Left lung (tissue), 10 donors: ENCODE results near the gene PTK6. TPM values are rescaled to one million over a fixed set of nuclear protein-coding genes. Genes with fewer than 3 reads are reported as not detected.

Experiments used
- ATAC-seq: fragments of 200-7000 bp; cut with Tn5 transposase; one replicate; pipeline ENCODE4 v1.9.1; 2020; ENCODE audit warnings: moderate library complexity
- DNase-seq, 4 donors: peaks; one replicate each; pipeline ENCODE4 v3.0.0-alpha.2; 2013 to 2020
- H3K27ac ChIP-seq, 2 donors: fragments of 200-600 bp; sonication (generic) in 1 of 2; one replicate each; pipeline versions ENCODE4 v1.5.0 to v1.8.0; 2020 to 2021
- H3K27me3 ChIP-seq, 2 donors: fragments of 200-600 bp; sonication (generic) in 1 of 2; one replicate each; pipeline versions ENCODE4 v1.5.0 to v1.8.0; 2020 to 2021
- H3K36me3 ChIP-seq, 2 donors: fragments of 200-600 bp; sonication (generic) in 1 of 2; one replicate each; pipeline versions ENCODE4 v1.5.0 to v1.8.0; 2020 to 2021
- H3K4me1 ChIP-seq, 2 donors: fragments of 200-600 bp; one replicate each; pipeline ENCODE4 v1.8.0; 2021
- H3K4me3 ChIP-seq, 2 donors: fragments of 200-600 bp; sonication (generic) in 1 of 2; one replicate each; pipeline versions ENCODE4 v1.5.0 to v1.8.0; 2020 to 2021; ENCODE audit warnings: mild to moderate bottlenecking in 1 of 2
- H3K9me3 ChIP-seq, 2 donors: fragments of 200-600 bp; sonication (generic) in 1 of 2; one replicate each; pipeline versions ENCODE4 v1.5.0 to v1.8.0; 2020 to 2021
- CTCF ChIP-seq, 2 donors: fragments of 200-600 bp; sonication (generic) in 1 of 2; IDR thresholded peaks; one replicate each; pipeline versions ENCODE4 v1.5.0 to v1.8.0; 2021; ENCODE audit warnings: antibody characterized with exemption in 2 of 2
- intact Hi-C, 2 donors: fragments of 100-400 bp; cut with DNase I; formaldehyde crosslinking; loops; one replicate each; pipeline versions ENCODE4 v1.11.2 to v1.14.2; 2022
- polyA plus RNA-seq, 6 donors: library from polyadenylated mRNA; unstranded; fragments of 120-200 nt; gene quantifications; one replicate each; pipeline ENCODE4 v1.2.1, GENCODE V29; 2013; ENCODE audit not compliant: insufficient read length in 6 of 6
- total RNA-seq, 2 donors: library from RNA; stranded (reverse); fragmentation: NEBNext Ultra II Directional; extraction: Animal tissue kit (Norgen Biotek cat#: 25700); gene quantifications; one replicate each; pipeline ENCODE4 v1.2.1, GENCODE V29; 2021
- donor health status: DM: no; HTN: yes; CAD: no.
- donor health status: DM: no; HTN: no; CAD: no.

PTK6 gene
- total and polyA plus RNA-seq, 8 donors = 0.53 to 7.3 (median 0.75) TPM

DNA sequence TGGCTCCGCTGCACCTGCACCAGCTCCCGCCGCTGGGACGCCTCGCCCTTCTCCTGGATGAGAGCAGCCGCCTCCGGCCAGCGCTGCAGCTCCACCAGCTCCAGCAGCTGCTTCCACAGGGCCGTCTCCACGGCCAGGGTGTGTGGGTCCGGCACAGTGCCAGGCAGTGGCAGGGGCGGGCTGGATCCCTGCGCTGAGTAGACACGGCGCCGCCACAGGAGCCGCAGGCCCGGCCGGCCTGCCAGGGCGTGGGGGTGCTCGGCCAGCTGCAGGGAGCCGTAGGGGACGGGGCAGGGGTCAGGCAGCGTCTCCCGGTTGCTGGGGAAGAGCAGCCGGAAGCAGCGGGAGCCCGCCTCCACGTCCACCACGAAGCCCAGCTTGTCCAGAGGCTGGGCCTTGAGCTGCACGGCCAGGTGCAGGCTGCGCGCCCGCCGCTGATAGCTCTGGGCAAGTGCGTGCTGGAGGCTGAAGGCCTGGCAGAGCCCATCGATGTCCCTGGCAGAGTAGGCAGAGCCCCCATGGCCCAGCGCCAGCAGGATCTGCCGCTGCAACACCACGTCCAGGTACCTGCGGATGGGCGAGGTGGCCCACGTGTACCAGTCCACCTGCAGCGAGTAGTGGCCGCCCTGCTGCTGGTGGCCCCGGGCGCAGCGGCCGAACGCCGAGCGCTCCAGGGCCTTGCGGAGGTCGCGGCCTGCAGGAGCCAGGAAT lies 26.2 kb upstream of the PTK6 start:
- Histone ChIP-seq H3K27ac (no peak overlapping the region), H3K4me1 (peaks cover 0 to 14% of the 10 kb centered on the region in 2 donors), H3K9me3 (no peaks in the 10 kb centered on the region), H3K36me3 (peaks cover 0 to 97% of the 10 kb centered on the region in 2 donors), H3K4me3 (no peak overlapping the region), H3K27me3 (peaks cover 0 to 23% of the 10 kb centered on the region in 2 donors)
- intact Hi-C loops = no loop called here
- ATAC-seq (no peak), DNase-seq (no peak)
- no peak for TF ChIP-seq CTCF (IDR thresholded peaks at IDR 0.05)

- Histone ChIP-seq H3K4me3 (no peak overlapping the region), H3K9me3 (no peaks in the 10 kb centered on the region), H3K4me1 (peaks cover 0 to 7% of the 10 kb centered on the region in 2 donors), H3K27ac (no peak overlapping the region), H3K27me3 (peaks cover 0 to 23% of the 10 kb centered on the region in 2 donors), H3K36me3 (peaks cover 0 to 97% of the 10 kb centered on the region in 2 donors)
- DNase-seq (no peak), ATAC-seq (no peak)
- intact Hi-C loops = no loop called here
- TF ChIP-seq CTCF (IDR thresholded peaks at IDR 0.05) = no peak
Measured at GRCh38 chr20:63562461-63563224, 25.5 kb upstream of the PTK6 start.

- no peak for DNase-seq
- H3K27me3 ChIP-seq = peaks cover 0 to 23% of the 10 kb centered on the region in 2 donors
- no peak overlapping the region for H3K27ac ChIP-seq
- peaks cover 0 to 93% of the 10 kb centered on the region in 2 donors for H3K36me3 ChIP-seq
- H3K4me3 ChIP-seq = no peak overlapping the region
- H3K9me3 ChIP-seq = no peaks in the 10 kb centered on the region
- intact Hi-C loops = no loop called here
- no peak for ATAC-seq
- H3K4me1 ChIP-seq = no peaks in the 10 kb centered on the region
- no peak for TF ChIP-seq CTCF (IDR thresholded peaks at IDR 0.05)
Measured at GRCh38 chr20:63561624-63562396, 24.6 kb upstream of the PTK6 start.

DNA sequence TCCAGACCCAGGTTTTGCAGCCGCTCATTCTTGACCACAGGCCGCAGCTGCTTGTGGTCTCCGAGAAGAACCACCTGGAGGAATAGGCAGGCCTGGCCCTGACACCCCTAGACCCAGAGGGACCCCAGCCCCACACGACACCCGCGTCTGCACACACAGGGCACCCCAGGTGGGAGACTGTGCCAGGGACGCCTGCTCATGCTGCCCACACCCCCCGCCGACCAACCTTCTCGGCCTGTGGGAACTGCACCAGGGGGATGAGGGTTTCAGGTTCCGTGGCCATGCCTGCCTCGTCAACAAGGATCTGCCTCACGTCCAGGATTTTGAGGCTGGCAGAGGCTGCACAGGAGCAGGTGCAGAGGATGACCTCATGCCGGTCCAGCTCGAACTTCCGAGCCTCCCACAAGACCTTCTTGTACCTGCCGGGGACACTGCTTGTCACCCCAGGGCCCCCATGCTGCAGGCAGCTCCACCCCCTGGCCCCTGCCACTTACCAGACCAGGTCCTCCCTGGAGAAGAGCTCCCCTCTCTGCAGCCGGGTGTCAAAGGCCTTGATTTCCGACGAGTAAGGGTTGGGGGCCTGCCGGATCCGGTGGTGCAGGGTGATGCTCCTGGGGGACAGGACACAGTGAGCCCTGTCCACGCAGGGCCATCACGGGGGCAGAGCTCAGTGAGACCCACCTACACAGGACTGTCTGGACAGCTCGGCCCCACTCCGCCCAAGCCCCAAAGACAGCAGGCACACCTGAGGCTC lies 23.9 kb upstream of the PTK6 start:
- H3K27me3 ChIP-seq = peaks cover 0 to 23% of the 10 kb centered on the region in 2 donors
- no peak for DNase-seq
- TF ChIP-seq CTCF (IDR thresholded peaks at IDR 0.05) = no peak
- H3K4me1 ChIP-seq = no peaks in the 10 kb centered on the region
- intact Hi-C loops = no loop called here
- peaks cover 0 to 85% of the 10 kb centered on the region in 2 donors for H3K36me3 ChIP-seq
- no peak overlapping the region for H3K4me3 ChIP-seq
- no peaks in the 10 kb centered on the region for H3K9me3 ChIP-seq
- no peak overlapping the region for H3K27ac ChIP-seq
- no peak for ATAC-seq
